ENCODE results near the gene LPP.
"Not testable (repeated sequence)": the region's sequence is repeated elsewhere in the genome, so short reads cannot be mapped to it uniquely, and the experiment has no call there.

The LPP gene

GRCh38 chr3:188154014-188154808 is at the start of gene LPP:
TSS of gene LPP (plus strand) at chr3:188154157. CDS start at chr3:188406121, 251,964 bp downstream.
- peak; percentile 26 for DNase-seq (ENCODE audit: low read depth)

- no peak for DNase-seq (ENCODE audit: low read depth)
These were observed 48.0 kb upstream of the LPP start for GRCh38 chr3:188106006-188106405.

- no peak for DNase-seq (ENCODE audit: low read depth)
These were observed 47.5 kb upstream of the LPP start for GRCh38 chr3:188106454-188106853.

GRCh38 chr3:188106887-188107830 is 46.8 kb upstream of the LPP start:
- DNase-seq (ENCODE audit: low read depth) = no peak

GRCh38 chr3:188108703-188109412 is 45.1 kb upstream of the LPP start:
- DNase-seq (ENCODE audit: low read depth) = no peak

GRCh38 chr3:188111002-188111584 is 42.9 kb upstream of the LPP start:
- DNase-seq (ENCODE audit: low read depth) = no peak

GRCh38 chr3:188113756-188114155 is 40.2 kb upstream of the LPP start:
- DNase-seq (ENCODE audit: low read depth) = no peak

GRCh38 chr3:188119846-188120245 is 34.1 kb upstream of the LPP start:
- DNase-seq (ENCODE audit: low read depth) = no peak

GRCh38 chr3:188122571-188123169 is 31.3 kb upstream of the LPP start:
- DNase-seq (ENCODE audit: low read depth) = no peak

- no peak for DNase-seq (ENCODE audit: low read depth)
These were observed 30.6 kb upstream of the LPP start for GRCh38 chr3:188123170-188123905.

- no peak for DNase-seq (ENCODE audit: low read depth)
These were observed 29.8 kb upstream of the LPP start for GRCh38 chr3:188124184-188124583.

GRCh38 chr3:188125076-188125475 is 28.9 kb upstream of the LPP start:
- DNase-seq (ENCODE audit: low read depth) = no peak

- DNase-seq (ENCODE audit: low read depth) = no peak
These were observed 27.7 kb upstream of the LPP start for GRCh38 chr3:188126276-188126675.

- DNase-seq (ENCODE audit: low read depth) = no peak
These were observed 27.0 kb upstream of the LPP start for GRCh38 chr3:188126934-188127333.

- no peak for DNase-seq (ENCODE audit: low read depth)
These were observed 25.1 kb upstream of the LPP start for GRCh38 chr3:188128905-188129304.

- DNase-seq (ENCODE audit: low read depth) = not testable (repeated sequence)
These were observed 22.9 kb upstream of the LPP start for GRCh38 chr3:188131023-188131422.

GRCh38 chr3:188133219-188133618 is 20.7 kb upstream of the LPP start:
- no peak for DNase-seq (ENCODE audit: low read depth)

- no peak for DNase-seq (ENCODE audit: low read depth)
These were observed 20.3 kb upstream of the LPP start for GRCh38 chr3:188133646-188134045.

- DNase-seq (ENCODE audit: low read depth) = no peak
These were observed 19.9 kb upstream of the LPP start for GRCh38 chr3:188134079-188134478.

- no peak for DNase-seq (ENCODE audit: low read depth)
These were observed 19.1 kb upstream of the LPP start for GRCh38 chr3:188134856-188135255.

GRCh38 chr3:188135271-188135670 is 18.7 kb upstream of the LPP start:
- DNase-seq (ENCODE audit: low read depth) = no peak

Data from HS-5 (cell line).